HL-60 (cell line): ENCODE measurements around the gene OR8D2.

Experiments used
- DNase-seq, 2 experiments: peaks; one replicate each; pipeline ENCODE4 v3.0.0-alpha.2; 2010 to 2020; ENCODE audit warnings: low read depth in 1 of 2, low spot score in 1 of 2
- H3K27ac ChIP-seq: fragments of 250-450 bp; sonication (Bioruptor Pico); replicated peaks from 2 replicates; pipeline ENCODE4 v1.5.1; 2020; ENCODE audit warnings: mild to moderate bottlenecking, moderate library complexity
- H3K27me3 ChIP-seq: fragments of 250-450 bp; sonication (Bioruptor Pico); 2 replicates; pipeline ENCODE4 v1.5.1; 2021; ENCODE audit warnings: mild to moderate bottlenecking, moderate library complexity; ENCODE audit not compliant: insufficient read depth, poor library complexity, severe bottlenecking
- H3K4me3 ChIP-seq: replicated peaks from 2 replicates; pipeline ENCODE4 v1.5.1; 2011; ENCODE audit warnings: mild to moderate bottlenecking, control low read depth, low read length; ENCODE audit not compliant: insufficient read depth
- CTCF ChIP-seq: IDR thresholded peaks from one replicate; pipeline ENCODE4 v1.5.1; 2011; ENCODE audit warnings: low read length, control low read depth, inconsistent platforms; ENCODE audit not compliant: insufficient read depth
- GABPA ChIP-seq: IDR thresholded peaks from 2 replicates; pipeline ENCODE4 v1.6.1; 2012; ENCODE audit warnings: low read depth
- POLR2AphosphoS5 ChIP-seq: IDR thresholded peaks from 2 replicates; pipeline ENCODE4 v1.6.1; 2012; ENCODE audit warnings: low read depth
- REST ChIP-seq: IDR thresholded peaks from 2 replicates; pipeline ENCODE4 v1.6.1; 2012; ENCODE audit warnings: low read depth; ENCODE audit not compliant: insufficient replicate concordance
- SPI1 ChIP-seq: IDR thresholded peaks from 2 replicates; pipeline ENCODE4 v1.6.1; 2012; ENCODE audit warnings: low read depth, mild to moderate bottlenecking, borderline replicate concordance
- long read RNA-seq: library from polyadenylated mRNA; unstranded; transcript quantifications from one replicate; pipeline ENCODE4 v2.0.0, GENCODE V29; 2020

OR8D2 gene
- long read RNA-seq: 0 reads

- DNase-seq: no peak
- H3K27ac ChIP-seq: no peak within 1 kb of the TSS
- TF ChIP-seq POLR2AphosphoS5 (no peak), SPI1 (no peak), GABPA (no peak), CTCF (no peak), REST (no peak)
- peaks cover 6% of the 10 kb centered on the region for H3K27me3 ChIP-seq
- no peak within 1 kb of the TSS for H3K4me3 ChIP-seq
Observed at GRCh38 chr11:124320097-124320496, at the start of gene OR8D2. TSS of gene OR8D2 (minus strand) at chr11:124320197. CDS start at chr11:124320197, 0 bp downstream.

GRCh38 chr11:124359566-124359965 lies 39.6 kb upstream of the OR8D2 start:
- H3K27me3 ChIP-seq: peaks cover 2% of the 10 kb centered on the region
- no peak overlapping the region for H3K27ac ChIP-seq
- TF ChIP-seq CTCF (no peak), SPI1 (no peak), POLR2AphosphoS5 (no peak), REST (no peak), GABPA (no peak)
- no peak for DNase-seq
- H3K4me3 ChIP-seq: no peak overlapping the region

GRCh38 chr11:124346311-124346955 lies 26.4 kb upstream of the OR8D2 start:
- peak in 1 of 2 experiments; percentile 30 for DNase-seq
- TF ChIP-seq POLR2AphosphoS5: no peak
- no peak for TF ChIP-seq GABPA
- TF ChIP-seq SPI1: no peak
- TF ChIP-seq REST: no peak
- TF ChIP-seq CTCF: no peak

More at GRCh38 chr11:124346311-124346955, 26.4 kb upstream of the OR8D2 start:
- Histone ChIP-seq H3K27ac (no peak overlapping the region), H3K27me3 (no peaks in the 10 kb centered on the region), H3K4me3 (no peak overlapping the region)
